ENCODE data around the gene CCDC187.
"Not testable (repeated sequence)": the region's sequence is repeated elsewhere in the genome, so short reads cannot be mapped to it uniquely, and the experiment has no call there.

Gene CCDC187

GRCh38 chr9:136326761-136327303 lies 22.9 kb upstream of the CCDC187 start:
- DNase-seq: no peak

GRCh38 chr9:136326061-136326760 lies 22.3 kb upstream of the CCDC187 start:
- DNase-seq: no peak

GRCh38 chr9:136325358-136325757 lies 21.5 kb upstream of the CCDC187 start:
- DNase-seq: no peak

- DNase-seq: no peak
Observed at GRCh38 chr9:136324501-136325300, 20.8 kb upstream of the CCDC187 start.

GRCh38 chr9:136323371-136323789 lies 19.5 kb upstream of the CCDC187 start:
- DNase-seq: no peak

- DNase-seq: no peak
Observed at GRCh38 chr9:136322756-136323330, 18.9 kb upstream of the CCDC187 start.

GRCh38 chr9:136321561-136321960 lies 17.7 kb upstream of the CCDC187 start:
- no peak for DNase-seq

GRCh38 chr9:136320972-136321371 lies 17.1 kb upstream of the CCDC187 start:
- DNase-seq: not testable (repeated sequence)

- not testable (repeated sequence) for DNase-seq
Observed at GRCh38 chr9:136319955-136320354, 16.1 kb upstream of the CCDC187 start.

- DNase-seq: not testable (repeated sequence)
Observed at GRCh38 chr9:136319244-136319643, 15.3 kb upstream of the CCDC187 start.

GRCh38 chr9:136318776-136319241 lies 14.9 kb upstream of the CCDC187 start:
- DNase-seq: no peak

- DNase-seq: no peak
Observed at GRCh38 chr9:136318111-136318775, 14.3 kb upstream of the CCDC187 start.

GRCh38 chr9:136317695-136318094 lies 13.8 kb upstream of the CCDC187 start:
- no peak for DNase-seq

- no peak for DNase-seq
Observed at GRCh38 chr9:136316896-136317676, 13.2 kb upstream of the CCDC187 start.

- DNase-seq: no peak
Observed at GRCh38 chr9:136316271-136316751, 12.4 kb upstream of the CCDC187 start.

- no peak for DNase-seq
Observed at GRCh38 chr9:136314944-136315343, 11.1 kb upstream of the CCDC187 start.

- DNase-seq: no peak
Observed at GRCh38 chr9:136314056-136314416, 10.1 kb upstream of the CCDC187 start.

GRCh38 chr9:136313111-136314055 lies 9.5 kb upstream of the CCDC187 start:
- no peak for DNase-seq

- no peak for DNase-seq
Observed at GRCh38 chr9:136312436-136312835, 8.5 kb upstream of the CCDC187 start.

- DNase-seq: no peak
Observed at GRCh38 chr9:136312009-136312375, 8.1 kb upstream of the CCDC187 start.

All from effector CD4-positive, alpha-beta T cell (primary cell).